CD8-positive, alpha-beta memory T cell (primary cell): ENCODE data around the gene MEF2B. TPM values are rescaled to one million over a fixed set of nuclear protein-coding genes. Genes with fewer than 3 reads are reported as not detected.
A peak's percentile ranks its signal among the peaks of the same experiment; 100 is the strongest.
"Not testable (repeated sequence)": the region's sequence is repeated elsewhere in the genome, so short reads cannot be mapped to it uniquely, and the experiment has no call there.

ENCODE experiments used
- CTCF ChIA-PET: fragments of 350-600 bp; sonication (Branson Sonifier 250); formaldehyde crosslinking; loops from one replicate; lab custom pipeline; 2021; ENCODE audit warnings: antibody characterized with exemption; lab: Charles Lee
- POLR2A ChIA-PET: fragments of 350-600 bp; sonication (Branson Sonifier 250); formaldehyde crosslinking; loops from one replicate; lab custom pipeline; 2021; ENCODE audit warnings: antibody characterized with exemption; lab: Charles Lee
- DNase-seq, 5 donors: peaks; one replicate each; pipeline versions ENCODE4 v3.0.0 to v3.0.0-alpha.2; 2020 to 2022; ENCODE audit warnings: mixed read lengths in 1 of 5
- H3K27ac ChIP-seq: one replicate; pipeline ENCODE4 v1.7.0; 2013; ENCODE audit warnings: low read depth, mild to moderate bottlenecking, low read length, moderate library complexity
- H3K27me3 ChIP-seq: 2 replicates; pipeline ENCODE4 v1.7.0; 2013; ENCODE audit warnings: low read length, mild to moderate bottlenecking; ENCODE audit not compliant: insufficient read depth, poor library complexity, severe bottlenecking
- H3K36me3 ChIP-seq: 2 replicates; pipeline ENCODE4 v1.7.0; 2013; ENCODE audit warnings: mild to moderate bottlenecking, low read length, moderate library complexity; ENCODE audit not compliant: insufficient read depth
- H3K4me1 ChIP-seq: 2 replicates; pipeline ENCODE4 v1.7.0; 2013; ENCODE audit warnings: mild to moderate bottlenecking, low read length, moderate library complexity; ENCODE audit not compliant: insufficient read depth
- H3K4me3 ChIP-seq: 2 replicates; pipeline ENCODE4 v1.7.0; 2013; ENCODE audit warnings: mild to moderate bottlenecking, low read length
- H3K9me3 ChIP-seq: 2 replicates; pipeline ENCODE4 v1.7.0; 2013; ENCODE audit warnings: mild to moderate bottlenecking, low read length
- H3K27ac Mint-ChIP-seq, 8 donors: one replicate each; pipeline ENCODE4 v1.8.0; 2020 to 2021; ENCODE audit warnings: mixed read lengths in 8 of 8, mild to moderate bottlenecking in 6 of 8, inconsistent platforms in 3 of 8, moderate library complexity in 3 of 8
- H3K27me3 Mint-ChIP-seq, 2 donors: one replicate each; pipeline ENCODE4 v1.8.0; 2020 to 2021; ENCODE audit warnings: mixed read lengths in 2 of 2, mild to moderate bottlenecking in 1 of 2, moderate library complexity in 1 of 2
- H3K36me3 Mint-ChIP-seq, 3 donors: one replicate each; pipeline ENCODE4 v1.8.0; 2020 to 2021; ENCODE audit warnings: mixed read lengths in 3 of 3, inconsistent platforms in 1 of 3, mild to moderate bottlenecking in 1 of 3
- H3K4me1 Mint-ChIP-seq, 3 donors: one replicate each; pipeline ENCODE4 v1.8.0; 2020 to 2021; ENCODE audit warnings: mixed read lengths in 3 of 3, inconsistent platforms in 1 of 3, mild to moderate bottlenecking in 1 of 3
- H3K4me3 Mint-ChIP-seq, 7 donors: one replicate each; pipeline ENCODE4 v1.8.0; 2020 to 2021; ENCODE audit warnings: mixed read lengths in 7 of 7, mild to moderate bottlenecking in 6 of 7, moderate library complexity in 4 of 7, inconsistent platforms in 2 of 7
- H3K9me3 Mint-ChIP-seq, 5 donors: one replicate each; pipeline ENCODE4 v1.8.0; 2020 to 2022; ENCODE audit warnings: mixed read lengths in 5 of 5, mild to moderate bottlenecking in 3 of 5, moderate library complexity in 2 of 5, inconsistent platforms in 1 of 5
- polyA plus RNA-seq: library from polyadenylated mRNA; unstranded; fragments of 300-500 nt; fragmentation: Illumina TruSeq; gene quantifications from one replicate; pipeline ENCODE4 v1.2.3, GENCODE V29; 2021
- total RNA-seq, 2 experiments: library from RNA; stranded (reverse); gene quantifications; one replicate each; pipeline ENCODE4 v1.2.3, GENCODE V29; 2021

The MEF2B gene
- total and polyA plus RNA-seq, 3 experiments from 2014 or later = 1.5 to 2.0 TPM; not detected in 1

- Mint-ChIP-seq H3K27ac (peak overlapping the region in 1 of 8 donors; percentile 14), H3K27me3 (no peaks in the 10 kb centered on the region), H3K4me3 (no peak overlapping the region), H3K4me1 (no peaks in the 10 kb centered on the region), H3K9me3 (no peaks in the 10 kb centered on the region), H3K36me3 (peaks cover 8 to 37% (median 9%) of the 10 kb centered on the region in 3 donors)
- CTCF ChIA-PET = interaction anchor here (1.6 kb wide), 1 partner anchor 23 kb away, joined by 3 read pairs; no protein-coding TSS in a partner anchor
- Histone ChIP-seq H3K4me3 (no peak overlapping the region), H3K4me1 (no peaks in the 10 kb centered on the region), H3K9me3 (no peaks in the 10 kb centered on the region), H3K27me3 (no peaks in the 10 kb centered on the region), H3K27ac (no peak overlapping the region), H3K36me3 (no peaks in the 10 kb centered on the region)
- DNase-seq = no peak
- POLR2A ChIA-PET = no interaction called here
Measured at GRCh38 chr19:19151418-19151817, 18.6 kb downstream of the MEF2B start.

- H3K4me3 Mint-ChIP-seq = no peak overlapping the region
- H3K36me3 ChIP-seq = no peaks in the 10 kb centered on the region
- no peaks in the 10 kb centered on the region for H3K4me1 Mint-ChIP-seq
- H3K27ac Mint-ChIP-seq = no peak overlapping the region
- no peak overlapping the region for H3K4me3 ChIP-seq
- no peak for DNase-seq
- H3K4me1 ChIP-seq = no peaks in the 10 kb centered on the region
- H3K27me3 ChIP-seq = no peaks in the 10 kb centered on the region
- no peaks in the 10 kb centered on the region for H3K9me3 Mint-ChIP-seq
- H3K27me3 Mint-ChIP-seq = no peaks in the 10 kb centered on the region
- H3K36me3 Mint-ChIP-seq = peaks cover 0 to 25% (median 0%) of the 10 kb centered on the region in 3 donors
- H3K9me3 ChIP-seq = no peaks in the 10 kb centered on the region
- CTCF ChIA-PET = interaction anchor here (1.7 kb wide), 1 partner anchor 98 kb away, joined by 4 read pairs; no protein-coding TSS in a partner anchor
- H3K27ac ChIP-seq = no peak overlapping the region
- POLR2A ChIA-PET = no interaction called here
Measured at GRCh38 chr19:19149435-19149834, 20.6 kb downstream of the MEF2B start.

GRCh38 chr19:19148504-19148903 lies 21.6 kb downstream of the MEF2B start:
- H3K4me1 Mint-ChIP-seq, H3K27me3 Mint-ChIP-seq, H3K4me1 ChIP-seq, H3K36me3 ChIP-seq, H3K27ac ChIP-seq, H3K4me3 ChIP-seq, H3K27ac Mint-ChIP-seq, DNase-seq, H3K9me3 Mint-ChIP-seq, H3K4me3 Mint-ChIP-seq, H3K9me3 ChIP-seq, H3K27me3 ChIP-seq, POLR2A ChIA-PET: not testable (repeated sequence)
- CTCF ChIA-PET = interaction anchor here (0.7 to 1.9 kb wide), 4 partner anchors 9 to 97 kb away, joined by 3 to 5 read pairs (median 4); no protein-coding TSS in a partner anchor
- peaks cover 0 to 25% (median 0%) of the 10 kb centered on the region in 3 donors for H3K36me3 Mint-ChIP-seq

GRCh38 chr19:19147344-19147743 lies 22.7 kb downstream of the MEF2B start:
- Mint-ChIP-seq H3K27me3 (no peaks in the 10 kb centered on the region), H3K36me3 (peaks cover 0 to 25% (median 0%) of the 10 kb centered on the region in 3 donors), H3K4me3 (no peak overlapping the region), H3K4me1 (no peaks in the 10 kb centered on the region), H3K9me3 (no peaks in the 10 kb centered on the region), H3K27ac (no peak overlapping the region)
- ChIA-PET POLR2A (no interaction called here), CTCF (interaction anchor here (0.9 to 2.6 kb wide), 4 partner anchors 8 to 77 kb away, joined by 3 to 13 read pairs (median 4); no protein-coding TSS in a partner anchor)
- H3K4me1 ChIP-seq = no peaks in the 10 kb centered on the region
- H3K27me3 ChIP-seq = no peaks in the 10 kb centered on the region
- H3K36me3 ChIP-seq = no peaks in the 10 kb centered on the region
- no peaks in the 10 kb centered on the region for H3K9me3 ChIP-seq
- no peak for DNase-seq
- no peak overlapping the region for H3K27ac ChIP-seq
- no peak overlapping the region for H3K4me3 ChIP-seq

- Histone ChIP-seq H3K4me3 (no peak overlapping the region), H3K27ac (no peak overlapping the region), H3K9me3 (no peaks in the 10 kb centered on the region), H3K36me3 (no peaks in the 10 kb centered on the region), H3K4me1 (no peaks in the 10 kb centered on the region), H3K27me3 (no peaks in the 10 kb centered on the region)
- Mint-ChIP-seq H3K9me3 (no peaks in the 10 kb centered on the region), H3K36me3 (peaks cover 0 to 25% (median 0%) of the 10 kb centered on the region in 3 donors), H3K4me3 (no peak overlapping the region), H3K27me3 (no peaks in the 10 kb centered on the region), H3K4me1 (no peaks in the 10 kb centered on the region), H3K27ac (no peak overlapping the region)
- no peak for DNase-seq
- ChIA-PET POLR2A (interaction anchor here (1.1 kb wide), 1 partner anchor 107 kb away, joined by 3 read pairs; no protein-coding TSS in a partner anchor), CTCF (interaction anchor here (1.4 to 2.6 kb wide), 4 partner anchors 10 to 92 kb away, joined by 5 to 13 read pairs (median 5); no protein-coding TSS in a partner anchor)
Measured at GRCh38 chr19:19146865-19147264, 23.2 kb downstream of the MEF2B start.

GRCh38 chr19:19145684-19146608 lies 24.1 kb downstream of the MEF2B start:
- Histone ChIP-seq H3K4me1 (no peaks in the 10 kb centered on the region), H3K27ac (no peak overlapping the region)

GRCh38 chr19:19145281-19145680 lies 24.8 kb downstream of the MEF2B start:
- no peak overlapping the region for H3K27ac Mint-ChIP-seq
- ChIA-PET POLR2A (no interaction called here), CTCF (interaction anchor here (0.6 to 2.6 kb wide), 8 partner anchors 10 to 92 kb away, joined by 3 to 13 read pairs (median 5); no protein-coding TSS in a partner anchor)
- Histone ChIP-seq H3K4me3 (no peak overlapping the region), H3K36me3 (no peaks in the 10 kb centered on the region), H3K9me3 (no peaks in the 10 kb centered on the region), H3K4me1 (no peaks in the 10 kb centered on the region), H3K27ac (no peak overlapping the region), H3K27me3 (no peaks in the 10 kb centered on the region)
- H3K36me3 Mint-ChIP-seq = peaks cover 0 to 25% (median 0%) of the 10 kb centered on the region in 3 donors
- no peaks in the 10 kb centered on the region for H3K9me3 Mint-ChIP-seq
- no peaks in the 10 kb centered on the region for H3K27me3 Mint-ChIP-seq
- no peak overlapping the region for H3K4me3 Mint-ChIP-seq
- H3K4me1 Mint-ChIP-seq = no peaks in the 10 kb centered on the region
- no peak for DNase-seq

More at GRCh38 chr19:19145684-19146608, 24.1 kb downstream of the MEF2B start:
- Mint-ChIP-seq H3K27ac (no peak overlapping the region), H3K4me1 (no peaks in the 10 kb centered on the region), H3K27me3 (no peaks in the 10 kb centered on the region), H3K9me3 (no peaks in the 10 kb centered on the region), H3K4me3 (no peak overlapping the region), H3K36me3 (peaks cover 0 to 25% (median 0%) of the 10 kb centered on the region in 3 donors)
- Histone ChIP-seq H3K36me3 (no peaks in the 10 kb centered on the region), H3K9me3 (no peaks in the 10 kb centered on the region), H3K4me3 (no peak overlapping the region), H3K27me3 (no peaks in the 10 kb centered on the region)
- CTCF ChIA-PET = interaction anchor here (0.6 to 2.6 kb wide), 10 partner anchors 10 to 93 kb away, joined by 3 to 13 read pairs (median 4); no protein-coding TSS in a partner anchor
- peak; percentile 73 to 87 (median 79) for DNase-seq
- POLR2A ChIA-PET = interaction anchor here (1.1 kb wide), 1 partner anchor 106 kb away, joined by 3 read pairs; no protein-coding TSS in a partner anchor
